HEK293 (cell line): ENCODE measurements around the gene NHEJ1.

ENCODE experiments used
- BCL6B ChIP-seq: fragments of 450-650 bp; formaldehyde crosslinking; IDR thresholded peaks from 2 replicates; pipeline ENCODE4 v1.5.1; 2017; ENCODE audit warnings: missing biosample characterization, missing genetic modification characterization
- PRDM10 ChIP-seq: fragments of 450-650 bp; formaldehyde crosslinking; IDR thresholded peaks from 2 replicates; pipeline ENCODE4 v1.5.1; 2016; ENCODE audit warnings: missing biosample characterization, missing genetic modification characterization
- ZBTB1 ChIP-seq: fragments of 450-650 bp; formaldehyde crosslinking; IDR thresholded peaks from 2 replicates; pipeline ENCODE4 v1.5.1; 2016; ENCODE audit warnings: missing biosample characterization, missing genetic modification characterization
- ZFP3 ChIP-seq: fragments of 450-650 bp; formaldehyde crosslinking; IDR thresholded peaks from 2 replicates; pipeline ENCODE4 v1.5.1; 2016; ENCODE audit warnings: low read depth, missing biosample characterization, missing genetic modification characterization
- ZNF350 ChIP-seq: fragments of 450-650 bp; formaldehyde crosslinking; IDR thresholded peaks from 2 replicates; pipeline ENCODE4 v1.5.0; 2017; ENCODE audit warnings: missing biosample characterization, mild to moderate bottlenecking, missing genetic modification characterization

DNA sequence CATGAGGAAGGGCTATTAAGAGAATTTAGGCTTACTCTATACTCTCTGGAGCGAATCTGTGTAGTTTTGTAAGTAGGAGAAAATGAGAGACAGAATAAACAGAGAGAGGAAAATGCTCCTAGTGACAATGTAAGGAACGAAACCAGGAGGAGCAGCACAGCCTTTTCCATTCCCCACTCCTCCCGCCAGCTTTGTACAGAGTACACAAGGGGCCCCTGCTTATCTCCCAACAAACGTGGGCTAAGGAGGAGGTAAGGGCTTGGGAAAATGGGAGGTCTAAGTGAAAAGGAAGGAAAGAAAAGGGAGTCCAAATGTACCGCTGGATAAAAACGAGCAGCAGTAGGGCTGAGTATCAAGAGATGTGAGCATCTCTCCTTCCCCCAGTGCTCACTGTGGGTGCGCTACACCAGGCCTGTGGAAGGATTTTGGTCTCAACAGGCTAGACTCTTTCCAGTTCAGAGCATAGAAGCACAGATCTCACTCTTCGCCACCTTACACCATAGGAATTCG is 87.8 kb downstream of the NHEJ1 start:
- no peak for TF ChIP-seq ZFP3
- no peak for TF ChIP-seq ZNF350 (tag by site-specific recombination)
- no peak for TF ChIP-seq PRDM10 (tag by site-specific recombination)
- no peak for TF ChIP-seq BCL6B (tag by site-specific recombination)
- no peak for TF ChIP-seq ZBTB1 (tag by site-specific recombination)
